Measurements from ENCODE around the gene NUDT14.
A peak's percentile ranks its signal among the peaks of the same experiment; 100 is the strongest.

NUDT14 gene

GRCh38 chr14:105200074-105200473 is 19.0 kb upstream of the NUDT14 start:
- Mint-ChIP-seq H3K27ac (no peak overlapping the region), H3K36me3 (ENCODE audit: low read depth) (no peaks in the 10 kb centered on the region), H3K4me1 (peaks cover 15% of the 10 kb centered on the region), H3K27me3 (ENCODE audit: low read depth, poor library complexity) (peaks cover 35% of the 10 kb centered on the region), H3K4me3 (no peak overlapping the region), H3K9me3 (no peaks in the 10 kb centered on the region)
- TF ChIP-seq CTCF (IDR thresholded peaks at IDR 0.05): no peak
- DNase-seq: no peak

GRCh38 chr14:105199093-105199492 is 18.0 kb upstream of the NUDT14 start:
- Mint-ChIP-seq H3K36me3 (ENCODE audit: low read depth) (no peaks in the 10 kb centered on the region), H3K27me3 (ENCODE audit: low read depth, poor library complexity) (peaks cover 40% of the 10 kb centered on the region), H3K4me1 (peaks cover 21% of the 10 kb centered on the region), H3K9me3 (no peaks in the 10 kb centered on the region), H3K27ac (no peak overlapping the region), H3K4me3 (peak overlapping the region; percentile 32)
- TF ChIP-seq CTCF (IDR thresholded peaks at IDR 0.05): no peak
- DNase-seq: no peak

GRCh38 chr14:105198588-105198987 is 17.5 kb upstream of the NUDT14 start:
- H3K4me3 Mint-ChIP-seq: no peak overlapping the region
- peaks cover 40% of the 10 kb centered on the region for H3K27me3 Mint-ChIP-seq (ENCODE audit: low read depth, poor library complexity)
- H3K27ac Mint-ChIP-seq: no peak overlapping the region
- peaks cover 21% of the 10 kb centered on the region for H3K4me1 Mint-ChIP-seq
- no peak for DNase-seq
- no peaks in the 10 kb centered on the region for H3K36me3 Mint-ChIP-seq (ENCODE audit: low read depth)
- TF ChIP-seq CTCF (IDR thresholded peaks at IDR 0.05): no peak
- no peaks in the 10 kb centered on the region for H3K9me3 Mint-ChIP-seq

- peaks cover 21% of the 10 kb centered on the region for H3K4me1 Mint-ChIP-seq
Observed at GRCh38 chr14:105197211-105197641, 16.1 kb upstream of the NUDT14 start.

GRCh38 chr14:105196265-105196960 is 15.3 kb upstream of the NUDT14 start:
- H3K27me3 Mint-ChIP-seq (ENCODE audit: low read depth, poor library complexity): peaks cover 40% of the 10 kb centered on the region
- H3K36me3 Mint-ChIP-seq (ENCODE audit: low read depth): no peaks in the 10 kb centered on the region
- peak; percentile 64 for DNase-seq
- H3K9me3 Mint-ChIP-seq: no peaks in the 10 kb centered on the region
- H3K4me1 Mint-ChIP-seq: peaks cover 16% of the 10 kb centered on the region
- TF ChIP-seq CTCF (IDR thresholded peaks at IDR 0.05): no peak
- no peak overlapping the region for H3K4me3 Mint-ChIP-seq
- H3K27ac Mint-ChIP-seq: no peak overlapping the region

More at GRCh38 chr14:105197211-105197641, 16.1 kb upstream of the NUDT14 start:
- TF ChIP-seq CTCF (IDR thresholded peaks at IDR 0.05): no peak
- peak overlapping the region; percentile 47 for H3K4me3 Mint-ChIP-seq
- no peak for DNase-seq
- no peaks in the 10 kb centered on the region for H3K36me3 Mint-ChIP-seq (ENCODE audit: low read depth)
- no peak overlapping the region for H3K27ac Mint-ChIP-seq
- no peaks in the 10 kb centered on the region for H3K9me3 Mint-ChIP-seq
- H3K27me3 Mint-ChIP-seq (ENCODE audit: low read depth, poor library complexity): peaks cover 40% of the 10 kb centered on the region
